ENCODE measurements around the gene CCDC148. TPM values are rescaled to one million over a fixed set of nuclear protein-coding genes. Genes with fewer than 3 reads are reported as not detected.

The CCDC148 gene
- total and polyA plus RNA-seq, 4 experiments from 2014 or later, result not detected

GRCh38 chr2:158127380-158127804 lies 329.2 kb downstream of the CCDC148 start:
- intact Hi-C loops (cut with micrococcal nuclease), result no loop called here
- Mint-ChIP-seq H3K4me1 (no peaks in the 10 kb centered on the region), H3K4me3 (no peak overlapping the region), H3K36me3 (no peaks in the 10 kb centered on the region), H3K27ac (no peak overlapping the region), H3K27me3 (peaks cover 4 to 6% of the 10 kb centered on the region in 2 donors), H3K9me3 (no peaks in the 10 kb centered on the region)
- DNase-seq, result no peak
- Histone ChIP-seq H3K9me3 (ENCODE audit: control insufficient read depth in 1 of 2, low read length in 2 of 2) (no peaks in the 10 kb centered on the region), H3K27me3 (ENCODE audit: insufficient read depth, low read length) (no peaks in the 10 kb centered on the region), H3K36me3 (ENCODE audit: insufficient read depth, low read length) (no peaks in the 10 kb centered on the region), H3K4me3 (ENCODE audit: low read length in 2 of 2) (no peak overlapping the region), H3K27ac (ENCODE audit: low read depth, low read length) (no peak overlapping the region), H3K4me1 (ENCODE audit: insufficient read depth, low read length) (no peaks in the 10 kb centered on the region)
- CTCF ChIA-PET (ENCODE audit: partially characterized antibody), result no interaction called here
- POLR2A ChIA-PET (ENCODE audit: partially characterized antibody), result no interaction called here

DNA sequence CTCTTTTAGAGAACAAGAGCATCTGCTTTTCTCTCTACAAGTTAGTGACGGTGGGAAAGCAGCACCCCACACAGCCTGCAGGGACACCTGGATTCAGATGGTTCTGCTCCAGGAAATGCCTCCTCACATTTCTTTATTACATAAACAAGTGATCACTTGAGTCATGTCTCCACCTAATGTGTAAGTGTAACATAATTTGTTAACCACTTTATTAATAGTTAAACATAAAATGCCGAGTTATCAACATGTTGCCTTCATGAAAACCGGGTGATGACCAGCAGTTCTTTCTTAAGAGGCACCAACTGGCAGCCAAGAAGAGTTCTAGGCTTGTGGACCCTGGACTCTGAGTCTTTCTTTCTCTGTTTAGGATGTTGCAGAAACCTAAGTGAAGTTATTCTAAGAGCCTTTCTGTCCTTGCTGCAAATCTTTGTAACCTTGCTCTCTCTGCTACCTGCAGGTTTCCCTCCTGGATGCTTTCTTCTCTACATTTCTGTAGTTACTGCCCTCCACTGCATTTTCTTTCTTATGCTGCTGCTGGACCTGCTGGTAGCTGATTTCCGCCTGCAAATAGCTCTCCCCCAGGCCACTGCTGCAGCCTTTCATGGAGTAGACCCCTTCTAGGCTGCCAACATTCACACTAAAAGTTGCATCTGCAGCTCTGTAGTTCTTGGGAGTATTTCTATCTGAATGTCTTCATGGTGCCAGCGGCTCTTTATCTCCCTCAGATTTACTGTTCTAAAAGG lies 330.6 kb downstream of the CCDC148 start:
- Mint-ChIP-seq H3K27ac (peak overlapping the region in 1 of 7 donors; percentile 46), H3K27me3 (peaks cover 3 to 4% of the 10 kb centered on the region in 2 donors), H3K9me3 (no peaks in the 10 kb centered on the region), H3K4me3 (no peak overlapping the region), H3K36me3 (no peaks in the 10 kb centered on the region), H3K4me1 (no peaks in the 10 kb centered on the region)
- no peak for DNase-seq
- no peaks in the 10 kb centered on the region for H3K4me1 ChIP-seq (ENCODE audit: insufficient read depth, low read length)
- no peaks in the 10 kb centered on the region for H3K9me3 ChIP-seq (ENCODE audit: control insufficient read depth in 1 of 2, low read length in 2 of 2)
- H3K36me3 ChIP-seq (ENCODE audit: insufficient read depth, low read length), result no peaks in the 10 kb centered on the region
- no peak overlapping the region for H3K27ac ChIP-seq (ENCODE audit: low read depth, low read length)
- H3K4me3 ChIP-seq (ENCODE audit: low read length in 2 of 2), result no peak overlapping the region
- CTCF ChIA-PET (ENCODE audit: partially characterized antibody), result no interaction called here
- H3K27me3 ChIP-seq (ENCODE audit: insufficient read depth, low read length), result no peaks in the 10 kb centered on the region
- POLR2A ChIA-PET (ENCODE audit: partially characterized antibody), result no interaction called here
- intact Hi-C loops (cut with micrococcal nuclease), result no loop called here

GRCh38 chr2:158124896-158125295 lies 331.7 kb downstream of the CCDC148 start:
- POLR2A ChIA-PET (ENCODE audit: partially characterized antibody), result no interaction called here

More at GRCh38 chr2:158124896-158125295, 331.7 kb downstream of the CCDC148 start:
- Histone ChIP-seq H3K36me3 (ENCODE audit: insufficient read depth, low read length) (no peaks in the 10 kb centered on the region), H3K27me3 (ENCODE audit: insufficient read depth, low read length) (no peaks in the 10 kb centered on the region), H3K27ac (ENCODE audit: low read depth, low read length) (no peak overlapping the region), H3K9me3 (ENCODE audit: control insufficient read depth in 1 of 2, low read length in 2 of 2) (no peaks in the 10 kb centered on the region), H3K4me1 (ENCODE audit: insufficient read depth, low read length) (no peaks in the 10 kb centered on the region), H3K4me3 (ENCODE audit: low read length in 2 of 2) (no peak overlapping the region)
- Mint-ChIP-seq H3K27me3 (peaks cover 3 to 4% of the 10 kb centered on the region in 2 donors), H3K4me1 (no peaks in the 10 kb centered on the region), H3K4me3 (no peak overlapping the region), H3K27ac (no peak overlapping the region), H3K9me3 (no peaks in the 10 kb centered on the region), H3K36me3 (no peaks in the 10 kb centered on the region)
- intact Hi-C loops (cut with micrococcal nuclease), result no loop called here
- DNase-seq, result no peak
- CTCF ChIA-PET (ENCODE audit: partially characterized antibody), result interaction anchor here (1.0 kb wide), 1 partner anchor 630 kb away, joined by 3 read pairs; no protein-coding TSS in a partner anchor

Other genes with a start within 250 kb of the CCDC148 start
- 10 to 100 TPM; 35.0 to 39.3 TPM for gene PKP4, start 199 bp upstream of the CCDC148 start, total RNA-seq
- gene PKP4, start 199 bp upstream of the CCDC148 start, polyA plus RNA-seq, result 1 to 10 TPM; 1.4 to 3.2 TPM

Data from CD4-positive, alpha-beta memory T cell (primary cell).